ENCODE measurements around the gene TEX10. TPM values are rescaled to one million over a fixed set of nuclear protein-coding genes. Genes with fewer than 3 reads are reported as not detected.

The TEX10 gene
- total RNA-seq, 4 donors from 2014 or later: 8.1 to 23.1 (median 11.9) TPM

- H3K9me3 ChIP-seq: no peaks in the 10 kb centered on the region
- no peak overlapping the region for H3K27ac ChIP-seq
- peaks cover 0 to 64% (median 0%) of the 10 kb centered on the region in 3 donors for H3K36me3 ChIP-seq
- DNase-seq: no peak
- H3K4me3 ChIP-seq: no peak overlapping the region
- H3K4me1 ChIP-seq: no peaks in the 10 kb centered on the region
- TF ChIP-seq POLR2A (IDR thresholded peaks at IDR 0.05): no peak
- TF ChIP-seq, protein P1, sequence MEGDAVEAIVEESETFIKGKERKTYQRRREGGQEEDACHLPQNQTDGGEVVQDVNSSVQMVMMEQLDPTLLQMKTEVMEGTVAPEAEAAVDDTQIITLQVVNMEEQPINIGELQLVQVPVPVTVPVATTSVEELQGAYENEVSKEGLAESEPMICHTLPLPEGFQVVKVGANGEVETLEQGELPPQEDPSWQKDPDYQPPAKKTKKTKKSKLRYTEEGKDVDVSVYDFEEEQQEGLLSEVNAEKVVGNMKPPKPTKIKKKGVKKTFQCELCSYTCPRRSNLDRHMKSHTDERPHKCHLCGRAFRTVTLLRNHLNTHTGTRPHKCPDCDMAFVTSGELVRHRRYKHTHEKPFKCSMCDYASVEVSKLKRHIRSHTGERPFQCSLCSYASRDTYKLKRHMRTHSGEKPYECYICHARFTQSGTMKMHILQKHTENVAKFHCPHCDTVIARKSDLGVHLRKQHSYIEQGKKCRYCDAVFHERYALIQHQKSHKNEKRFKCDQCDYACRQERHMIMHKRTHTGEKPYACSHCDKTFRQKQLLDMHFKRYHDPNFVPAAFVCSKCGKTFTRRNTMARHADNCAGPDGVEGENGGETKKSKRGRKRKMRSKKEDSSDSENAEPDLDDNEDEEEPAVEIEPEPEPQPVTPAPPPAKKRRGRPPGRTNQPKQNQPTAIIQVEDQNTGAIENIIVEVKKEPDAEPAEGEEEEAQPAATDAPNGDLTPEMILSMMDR (IDR thresholded peaks at IDR 0.05): no peak
- H3K27me3 ChIP-seq: no peaks in the 10 kb centered on the region
These were observed 58.4 kb downstream of the TEX10 start for GRCh38 chr9:100294341-100294740.

DNA sequence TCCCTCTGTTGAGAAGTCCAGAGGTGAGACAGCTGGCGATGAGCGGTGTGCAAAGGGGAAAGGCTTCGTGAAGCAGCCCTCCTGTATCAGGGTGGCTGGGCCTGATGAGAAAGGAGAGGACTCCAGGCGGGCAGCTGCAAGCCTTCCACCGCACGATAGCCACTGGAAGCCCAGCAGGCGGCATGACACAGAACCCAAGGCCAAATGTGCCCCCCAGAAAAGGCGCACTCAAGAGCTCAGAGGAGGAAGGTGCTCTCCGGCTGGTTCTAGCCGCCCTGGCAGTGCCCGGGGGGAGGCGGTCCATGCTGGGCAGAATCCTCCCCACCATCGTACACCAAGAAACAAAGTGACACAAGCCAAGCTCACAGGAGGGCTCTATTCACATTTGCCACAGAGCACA lies 60.3 kb downstream of the TEX10 start:
- H3K9me3 ChIP-seq: no peaks in the 10 kb centered on the region
- no peak for TF ChIP-seq POLR2A (IDR thresholded peaks at IDR 0.05)
- TF ChIP-seq, protein P1 (IDR thresholded peaks at IDR 0.05): no peak
- H3K4me3 ChIP-seq: no peak overlapping the region
- H3K36me3 ChIP-seq: peaks cover 0 to 55% (median 0%) of the 10 kb centered on the region in 3 donors
- no peak for DNase-seq
- H3K27me3 ChIP-seq: no peaks in the 10 kb centered on the region
- H3K4me1 ChIP-seq: no peaks in the 10 kb centered on the region
- no peak overlapping the region for H3K27ac ChIP-seq

DNA sequence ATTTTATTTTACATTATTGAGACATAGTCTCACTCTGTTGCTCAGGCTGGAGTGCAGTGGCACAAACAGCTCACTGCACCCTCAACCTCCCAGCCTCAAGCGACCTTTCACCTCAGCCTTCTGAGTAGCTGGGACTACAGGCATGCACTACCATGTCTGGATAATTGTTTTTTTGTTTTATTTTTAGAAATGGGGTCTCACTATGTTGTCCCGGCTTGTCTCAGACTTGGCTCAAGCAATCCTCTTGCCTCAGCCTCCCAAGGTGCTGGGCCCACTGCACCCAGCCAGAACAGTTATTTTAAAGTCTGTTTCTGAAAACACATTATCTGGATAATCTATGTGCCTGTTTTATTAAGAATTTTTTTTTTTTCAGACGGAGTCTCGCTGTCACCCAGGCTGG lies 62.0 kb downstream of the TEX10 start:
- TF ChIP-seq, protein P1 (IDR thresholded peaks at IDR 0.05): no peak
- no peak for TF ChIP-seq POLR2A (IDR thresholded peaks at IDR 0.05)
- DNase-seq: no peak
- Histone ChIP-seq H3K9me3 (no peaks in the 10 kb centered on the region), H3K27me3 (no peaks in the 10 kb centered on the region), H3K4me3 (no peak overlapping the region), H3K36me3 (peaks cover 0 to 52% (median 0%) of the 10 kb centered on the region in 3 donors), H3K27ac (no peak overlapping the region), H3K4me1 (no peaks in the 10 kb centered on the region)

DNA sequence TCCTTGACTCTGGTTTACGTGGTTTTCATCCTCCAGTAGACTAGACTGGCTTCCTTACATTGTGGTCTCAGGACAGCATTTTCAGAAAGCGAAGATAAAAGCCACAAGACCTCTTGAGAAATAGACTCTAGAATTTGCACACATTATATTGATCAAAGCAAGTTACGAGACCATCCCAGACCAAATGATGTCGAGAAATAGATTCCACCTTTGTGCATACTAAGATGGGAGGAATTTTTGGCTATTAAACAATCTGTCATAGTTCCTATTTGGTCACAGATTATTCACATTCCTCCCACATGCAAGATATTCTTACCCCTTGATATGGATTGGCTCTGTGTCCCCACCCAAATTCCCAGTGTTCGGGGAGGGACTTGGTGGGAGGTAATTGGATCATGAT lies 65.6 kb downstream of the TEX10 start:
- TF ChIP-seq, protein P1 (IDR thresholded peaks at IDR 0.05): no peak
- no peak for TF ChIP-seq POLR2A (IDR thresholded peaks at IDR 0.05)
- Histone ChIP-seq H3K27ac (no peak overlapping the region), H3K4me3 (no peak overlapping the region), H3K9me3 (peaks cover 0 to 4% (median 0%) of the 10 kb centered on the region in 4 donors), H3K4me1 (no peaks in the 10 kb centered on the region), H3K36me3 (peaks cover 0 to 43% (median 0%) of the 10 kb centered on the region in 3 donors), H3K27me3 (no peaks in the 10 kb centered on the region)
- no peak for DNase-seq

- no peak overlapping the region for H3K27ac ChIP-seq
- H3K27me3 ChIP-seq: no peaks in the 10 kb centered on the region
- no peak for DNase-seq
- H3K36me3 ChIP-seq: peaks cover 0 to 40% (median 0%) of the 10 kb centered on the region in 3 donors
- H3K4me1 ChIP-seq: no peaks in the 10 kb centered on the region
- no peak overlapping the region for H3K4me3 ChIP-seq
- peaks cover 0 to 4% (median 0%) of the 10 kb centered on the region in 4 donors for H3K9me3 ChIP-seq
- TF ChIP-seq, protein P1 (IDR thresholded peaks at IDR 0.05): no peak
- TF ChIP-seq POLR2A (IDR thresholded peaks at IDR 0.05): no peak
These were observed 66.5 kb downstream of the TEX10 start for GRCh38 chr9:100286257-100286656.

GRCh38 chr9:100285601-100286000 lies 67.1 kb downstream of the TEX10 start:
- H3K4me1 ChIP-seq: no peaks in the 10 kb centered on the region
- H3K27ac ChIP-seq: no peak overlapping the region
- peaks cover 0 to 37% (median 0%) of the 10 kb centered on the region in 3 donors for H3K36me3 ChIP-seq
- H3K9me3 ChIP-seq: peaks cover 0 to 4% (median 0%) of the 10 kb centered on the region in 4 donors
- H3K4me3 ChIP-seq: no peak overlapping the region
- H3K27me3 ChIP-seq: no peaks in the 10 kb centered on the region
- DNase-seq: no peak
- TF ChIP-seq POLR2A (IDR thresholded peaks at IDR 0.05): no peak
- TF ChIP-seq, protein P1 (IDR thresholded peaks at IDR 0.05): no peak
